Measurements from ENCODE around the gene FRMD4A. TPM values are rescaled to one million over a fixed set of nuclear protein-coding genes. Genes with fewer than 3 reads are reported as not detected.

The FRMD4A gene
- total RNA-seq, 1 experiment from 2014 or later, result 8.8 TPM

DNA sequence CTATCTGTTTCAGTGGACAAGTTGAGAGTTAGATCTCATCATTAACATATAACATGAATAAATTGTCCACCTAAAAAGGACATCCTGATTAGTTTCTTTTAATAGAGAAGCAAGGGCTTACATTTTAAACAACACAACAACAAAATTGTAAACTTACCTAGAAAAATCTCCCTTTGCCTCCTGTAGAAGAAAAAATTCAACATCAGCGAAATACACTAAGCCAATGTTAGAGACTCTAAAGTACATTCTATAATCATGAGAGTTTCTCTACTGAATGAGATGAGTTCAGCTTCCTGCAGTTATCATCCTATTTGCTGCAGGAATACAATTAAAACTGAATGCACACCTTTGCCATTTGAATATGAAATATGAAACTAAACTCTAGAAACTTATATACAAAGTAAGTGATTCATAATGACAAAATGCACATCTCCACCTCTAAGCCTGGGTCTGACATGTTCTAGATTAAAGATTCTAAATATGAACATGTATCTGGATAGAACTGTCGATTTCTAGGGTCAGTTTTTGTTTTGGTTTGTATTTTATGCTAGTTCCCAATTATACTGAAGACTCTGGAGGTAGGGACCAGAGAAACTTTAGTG is 569.1 kb downstream of the FRMD4A start:
- no peaks in the 10 kb centered on the region for H3K9me3 ChIP-seq
- H3K27me3 ChIP-seq, result no peaks in the 10 kb centered on the region
- DNase-seq, result no peak
- H3K4me3 ChIP-seq, result no peak overlapping the region
- no peaks in the 10 kb centered on the region for H3K36me3 ChIP-seq

DNA sequence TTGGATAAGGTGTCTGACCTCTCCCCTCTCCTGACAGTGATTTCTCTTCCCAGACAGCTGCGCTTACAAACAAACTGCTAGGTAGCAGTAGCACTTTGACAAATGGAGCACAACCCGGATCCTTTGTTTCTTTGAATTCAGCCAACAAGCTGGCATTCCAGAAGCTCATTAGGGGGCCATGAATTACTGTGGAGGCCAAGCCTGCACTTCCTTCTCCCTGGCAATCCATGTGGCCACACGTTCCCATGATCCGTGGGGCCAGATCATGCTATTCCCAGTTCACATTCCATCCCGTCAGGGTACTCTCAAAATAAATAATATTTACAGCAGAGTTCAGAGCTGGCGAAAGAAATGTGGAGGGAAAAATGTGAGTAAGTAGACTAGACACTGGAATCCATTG is 571.6 kb downstream of the FRMD4A start:
- no peak for DNase-seq
- H3K4me3 ChIP-seq, result no peak overlapping the region
- no peaks in the 10 kb centered on the region for H3K36me3 ChIP-seq
- H3K9me3 ChIP-seq, result no peaks in the 10 kb centered on the region
- H3K27me3 ChIP-seq, result no peaks in the 10 kb centered on the region

DNA sequence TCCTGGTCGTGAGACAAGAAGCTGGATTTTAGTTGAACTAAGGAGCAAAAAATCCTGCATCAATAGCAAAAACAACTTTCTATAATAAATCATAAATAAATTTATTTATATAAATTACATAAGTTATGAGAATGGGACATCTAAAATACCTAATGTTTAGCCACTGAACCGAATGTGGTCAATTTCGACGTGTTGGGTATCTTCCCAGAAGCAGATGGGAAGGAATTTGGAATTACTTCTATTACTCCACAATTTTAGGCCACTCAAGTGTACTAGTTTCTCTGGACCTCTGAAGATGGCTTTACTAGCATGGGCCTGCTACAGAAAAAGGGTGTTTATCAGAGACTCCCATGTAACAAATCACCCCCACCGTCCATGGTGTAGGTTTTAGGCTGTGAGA is 572.0 kb downstream of the FRMD4A start:
- no peak overlapping the region for H3K4me3 ChIP-seq
- no peaks in the 10 kb centered on the region for H3K36me3 ChIP-seq
- no peak for DNase-seq
- H3K9me3 ChIP-seq, result no peaks in the 10 kb centered on the region
- no peaks in the 10 kb centered on the region for H3K27me3 ChIP-seq

DNA sequence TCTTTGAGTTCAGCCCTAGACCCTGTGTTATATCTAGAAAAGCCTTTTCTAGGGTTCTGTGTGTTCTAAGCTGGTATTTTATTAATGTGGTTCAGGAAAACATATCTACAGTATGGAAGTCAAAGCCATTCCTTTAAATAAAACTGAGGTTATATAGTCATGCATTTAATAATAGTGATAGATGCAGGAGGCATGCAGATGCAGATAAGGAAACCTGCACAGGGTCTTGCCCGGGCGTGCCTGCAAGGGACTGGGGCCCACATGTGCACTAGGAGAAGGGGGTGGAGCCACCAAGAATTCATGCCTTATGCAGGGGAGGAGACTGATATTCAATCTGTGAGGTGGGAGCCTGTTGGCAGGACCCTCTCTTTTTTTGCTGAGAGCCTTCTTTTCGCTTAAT is 572.4 kb downstream of the FRMD4A start:
- Histone ChIP-seq H3K4me3 (no peak overlapping the region), H3K36me3 (no peaks in the 10 kb centered on the region), H3K27me3 (no peaks in the 10 kb centered on the region), H3K9me3 (no peaks in the 10 kb centered on the region)
- peak; percentile 21 for DNase-seq

DNA sequence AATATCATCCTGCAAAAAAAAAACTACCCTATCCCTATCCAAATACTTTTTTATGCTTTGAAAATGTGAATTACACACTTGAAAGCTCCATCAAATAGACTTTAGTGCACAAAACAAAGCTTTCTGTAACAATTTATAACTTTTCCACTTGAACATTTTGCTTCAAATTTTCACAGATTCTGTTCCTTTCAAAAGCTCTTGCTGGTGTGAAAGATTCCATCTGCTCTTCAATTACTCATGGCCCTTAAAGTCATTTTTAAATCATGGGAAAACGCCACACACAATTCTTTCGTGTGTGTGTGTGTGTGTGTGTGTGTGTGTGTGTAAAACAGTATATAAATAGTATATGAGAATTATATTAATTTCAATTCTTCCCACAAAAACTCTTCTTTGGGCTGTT is 576.4 kb downstream of the FRMD4A start:
- Histone ChIP-seq H3K9me3 (no peaks in the 10 kb centered on the region), H3K36me3 (no peaks in the 10 kb centered on the region), H3K27me3 (no peaks in the 10 kb centered on the region), H3K4me3 (no peak overlapping the region)
- DNase-seq, result no peak

DNA sequence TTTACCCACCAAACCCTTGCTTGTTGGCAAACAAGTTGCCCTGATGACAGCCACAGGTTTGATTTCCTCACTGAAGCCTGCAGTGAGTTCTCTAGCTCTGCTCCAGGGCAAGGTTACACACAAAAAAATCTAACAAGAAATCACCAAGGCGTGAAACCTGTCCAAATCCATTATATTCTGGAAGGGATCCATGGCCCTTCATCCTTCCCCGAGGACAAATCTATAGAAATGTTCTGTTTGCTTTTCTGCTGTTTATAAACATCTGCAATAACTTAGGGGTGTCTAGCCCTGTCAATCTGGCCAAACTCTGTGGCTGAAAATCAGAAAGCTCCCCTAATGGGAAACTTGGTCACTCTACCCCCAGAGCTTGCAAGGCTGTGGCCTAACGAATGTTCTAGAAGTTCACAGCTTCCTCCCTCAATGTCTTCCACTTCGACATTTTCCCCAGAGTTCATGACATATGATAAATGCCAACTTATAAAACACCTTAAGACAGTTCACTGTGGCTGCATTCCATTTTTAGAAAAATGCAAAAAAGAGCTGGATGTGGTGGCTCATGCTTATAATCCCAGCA is 579.4 kb downstream of the FRMD4A start:
- no peak for DNase-seq
- Histone ChIP-seq H3K27me3 (no peaks in the 10 kb centered on the region), H3K36me3 (no peaks in the 10 kb centered on the region), H3K4me3 (no peak overlapping the region), H3K9me3 (no peaks in the 10 kb centered on the region)

DNA sequence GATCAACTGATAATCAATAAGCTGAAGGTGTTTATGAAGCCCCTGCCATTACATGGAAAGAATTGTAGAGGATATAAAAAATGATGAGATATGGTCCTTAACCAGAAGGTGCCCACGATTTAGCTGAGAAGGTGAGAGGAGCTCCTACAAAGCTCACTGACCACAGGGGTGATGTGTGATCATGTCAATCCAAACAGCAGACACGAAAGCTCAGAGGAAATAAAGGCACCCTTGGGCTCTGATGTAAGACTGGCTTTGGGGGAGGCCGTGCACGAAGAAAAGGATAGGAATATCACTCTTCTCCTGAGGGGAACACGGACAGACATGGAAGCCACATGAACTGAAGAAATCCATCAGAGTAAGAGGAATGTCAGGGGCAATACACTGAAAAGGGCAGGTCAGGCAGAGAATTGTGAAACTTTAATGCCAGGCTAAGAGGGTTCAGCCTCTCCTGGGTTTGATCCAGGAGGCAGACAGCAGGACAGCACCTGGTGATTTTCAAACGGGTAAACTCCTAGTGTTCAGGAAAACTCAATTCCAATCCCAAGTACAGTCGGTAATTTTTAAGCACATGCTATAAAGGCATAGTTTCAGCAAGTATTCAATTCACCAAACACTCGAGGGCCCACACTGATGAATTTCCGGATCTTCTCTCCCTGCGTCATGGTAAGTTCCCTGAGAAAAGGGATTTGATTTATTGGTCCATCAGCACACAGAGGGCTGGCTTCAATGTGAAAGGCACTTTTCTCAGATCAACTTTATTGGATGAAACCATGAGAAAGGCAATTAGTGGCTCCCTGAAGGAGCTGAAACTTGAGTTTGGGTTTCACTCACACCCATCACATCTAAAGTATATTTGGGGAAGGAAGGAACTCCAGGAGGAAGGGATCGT is 580.2 kb downstream of the FRMD4A start:
- Histone ChIP-seq H3K9me3 (no peaks in the 10 kb centered on the region), H3K4me3 (no peak overlapping the region), H3K27me3 (no peaks in the 10 kb centered on the region), H3K36me3 (no peaks in the 10 kb centered on the region)
- DNase-seq, result no peak

DNA sequence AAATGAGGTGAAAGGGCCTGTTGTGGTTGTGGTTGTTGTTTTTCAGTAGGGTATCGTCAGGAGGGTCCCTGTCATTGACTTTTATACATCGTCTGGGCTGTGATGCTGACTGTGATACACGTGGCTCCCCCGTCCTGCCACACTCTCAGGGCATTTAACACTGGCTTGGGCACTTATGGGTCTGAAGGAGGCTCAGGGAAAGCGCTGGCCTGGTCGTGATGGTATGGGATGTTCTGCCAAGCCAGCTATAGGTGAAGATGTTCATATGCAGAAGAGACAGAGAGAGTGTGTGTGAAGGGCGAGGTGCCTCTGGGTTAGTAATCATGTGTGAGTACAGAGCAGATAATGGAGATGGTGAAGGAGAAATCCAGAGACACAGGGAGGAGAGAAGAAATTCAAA is 585.5 kb downstream of the FRMD4A start:
- Histone ChIP-seq H3K27me3 (no peaks in the 10 kb centered on the region), H3K9me3 (no peaks in the 10 kb centered on the region), H3K36me3 (no peaks in the 10 kb centered on the region), H3K4me3 (no peak overlapping the region)
- DNase-seq, result no peak

DNA sequence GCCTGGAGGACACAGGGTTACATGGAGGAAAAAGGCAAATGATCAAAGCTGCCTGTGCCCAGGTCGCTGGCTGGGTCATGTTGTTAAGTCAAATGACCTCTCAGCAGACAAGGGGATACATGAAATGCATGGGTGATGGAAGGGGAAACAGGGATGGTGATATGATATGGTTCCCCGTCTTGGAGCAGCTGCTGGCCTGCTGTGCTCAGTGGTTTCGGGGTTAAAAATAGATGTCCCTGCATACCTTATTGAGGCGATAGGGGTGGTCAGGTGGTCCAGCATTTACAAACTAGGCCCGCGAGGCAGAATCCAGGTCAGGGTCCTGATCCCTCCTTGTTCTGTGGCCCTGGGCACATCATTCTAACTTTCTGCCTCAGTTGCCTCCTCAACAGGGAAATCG is 586.8 kb downstream of the FRMD4A start:
- DNase-seq, result no peak
- Histone ChIP-seq H3K36me3 (no peaks in the 10 kb centered on the region), H3K27me3 (no peaks in the 10 kb centered on the region), H3K4me3 (no peak overlapping the region), H3K9me3 (no peaks in the 10 kb centered on the region)

DNA sequence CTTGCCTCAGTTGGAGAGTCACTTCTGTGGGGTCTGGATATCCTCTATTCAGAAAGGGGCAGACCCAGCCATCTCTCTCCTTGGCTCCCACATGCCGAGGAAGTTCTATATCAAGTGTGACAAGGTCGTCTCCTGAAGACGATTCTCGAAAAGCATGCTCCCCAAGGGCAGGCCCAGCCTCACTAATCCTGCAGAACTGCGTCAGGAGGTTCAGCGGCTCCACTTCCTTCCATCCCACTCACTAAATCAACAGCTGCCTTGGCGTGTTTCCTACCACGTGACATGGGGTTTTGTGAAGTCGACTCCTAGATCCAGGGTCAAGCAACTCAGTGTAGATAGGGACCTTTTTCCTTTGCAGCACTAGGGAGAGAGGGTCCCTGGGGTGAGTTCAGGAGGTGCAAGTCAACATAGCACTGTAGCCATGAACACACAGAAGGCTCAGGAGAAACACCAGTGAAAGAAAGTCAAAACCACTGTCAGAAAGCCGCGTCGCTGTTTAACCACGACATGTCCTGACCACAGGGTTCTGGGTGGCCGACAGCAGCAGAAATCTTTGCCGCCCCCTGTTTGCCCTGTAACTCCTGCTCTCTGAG is 587.5 kb downstream of the FRMD4A start:
- DNase-seq, result no peak
- H3K9me3 ChIP-seq, result no peaks in the 10 kb centered on the region

DNA sequence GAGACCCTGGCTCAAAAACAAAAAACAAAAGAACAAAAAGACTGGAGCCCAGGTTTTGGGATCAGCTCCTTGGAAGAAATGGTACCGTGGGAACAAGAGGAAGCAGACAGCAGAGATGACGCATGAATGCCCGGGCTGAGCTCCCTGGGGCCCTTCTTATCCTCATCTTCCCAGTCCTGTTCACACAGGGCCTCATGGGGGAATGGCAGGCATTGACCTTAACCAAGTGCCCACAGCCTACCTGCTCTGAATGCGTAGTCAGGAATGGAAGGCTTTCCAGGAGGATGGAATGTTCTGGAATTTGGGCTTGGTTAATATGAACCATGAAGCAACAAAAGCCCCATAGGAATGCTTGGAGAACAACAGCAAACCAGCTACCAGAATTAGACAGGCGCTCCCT is 589.3 kb downstream of the FRMD4A start:
- no peak overlapping the region for H3K4me3 ChIP-seq
- H3K27me3 ChIP-seq, result no peaks in the 10 kb centered on the region
- no peaks in the 10 kb centered on the region for H3K36me3 ChIP-seq
- DNase-seq, result no peak
- no peaks in the 10 kb centered on the region for H3K9me3 ChIP-seq

More for the DNA sequence above, 587.5 kb downstream of the FRMD4A start:
- Histone ChIP-seq H3K36me3 (no peaks in the 10 kb centered on the region), H3K27me3 (no peaks in the 10 kb centered on the region), H3K4me3 (no peak overlapping the region)

DNA sequence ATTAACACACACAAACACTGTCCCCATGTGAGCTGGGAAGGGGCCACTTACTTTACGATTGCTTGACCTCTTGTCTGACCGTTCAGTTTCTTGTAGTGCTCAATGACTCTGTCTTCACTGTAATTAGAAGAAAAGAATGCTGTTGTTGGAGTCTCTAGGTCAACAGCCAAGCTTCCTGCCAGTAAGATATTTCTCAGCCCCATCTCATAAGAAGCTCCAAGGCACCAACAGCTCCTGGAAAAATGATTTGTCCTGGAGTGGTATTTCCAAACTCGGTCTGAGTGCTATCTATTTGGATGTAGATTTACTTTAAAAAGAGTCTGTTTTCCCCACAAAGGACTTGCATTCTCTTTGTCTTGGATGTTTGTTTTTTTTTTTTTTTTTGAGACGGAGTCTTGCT is 590.3 kb downstream of the FRMD4A start:
- Histone ChIP-seq H3K4me3 (no peak overlapping the region), H3K9me3 (no peaks in the 10 kb centered on the region), H3K27me3 (no peaks in the 10 kb centered on the region), H3K36me3 (no peaks in the 10 kb centered on the region)
- DNase-seq, result no peak

DNA sequence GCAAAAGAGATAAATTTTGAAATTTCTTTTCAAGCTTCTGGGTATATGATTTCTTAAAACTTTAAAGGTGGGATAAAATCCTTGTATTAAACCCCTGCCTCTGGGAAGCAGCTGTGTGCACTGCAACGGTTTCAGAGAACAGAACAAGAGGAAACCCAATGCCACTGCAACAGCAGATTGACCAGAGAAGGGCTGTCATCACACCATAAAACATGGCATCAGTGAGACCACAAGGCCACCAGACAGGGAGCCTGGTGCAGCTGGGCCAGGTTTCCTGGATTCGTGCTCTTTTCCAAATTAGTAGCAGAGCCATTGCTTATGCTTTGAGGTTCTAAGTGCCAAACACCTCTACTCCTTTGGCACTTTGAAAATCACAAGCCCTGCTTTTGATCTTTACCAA is 591.5 kb downstream of the FRMD4A start:
- no peaks in the 10 kb centered on the region for H3K27me3 ChIP-seq
- no peaks in the 10 kb centered on the region for H3K9me3 ChIP-seq
- DNase-seq, result no peak
- H3K4me3 ChIP-seq, result no peak overlapping the region
- no peaks in the 10 kb centered on the region for H3K36me3 ChIP-seq

DNA sequence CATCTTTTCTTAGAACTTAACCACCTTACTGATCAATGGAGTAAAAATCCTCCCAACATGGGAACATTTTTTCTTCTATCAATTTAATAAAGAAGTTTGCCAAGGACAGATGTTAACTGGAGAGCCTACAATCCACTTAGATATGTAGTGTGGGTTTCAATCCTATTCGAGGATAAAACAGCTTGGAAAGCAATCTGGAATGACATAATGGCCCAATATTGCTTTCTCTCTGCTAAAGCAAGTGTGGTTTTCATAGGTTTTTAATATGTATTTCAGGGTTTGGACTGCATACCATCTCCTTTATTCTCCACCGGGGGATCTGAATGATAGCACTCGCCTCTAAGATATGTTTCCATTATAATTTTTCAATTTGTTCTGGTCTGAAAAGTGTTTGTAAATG is 594.2 kb downstream of the FRMD4A start:
- Histone ChIP-seq H3K27me3 (no peaks in the 10 kb centered on the region), H3K36me3 (no peaks in the 10 kb centered on the region), H3K9me3 (no peaks in the 10 kb centered on the region), H3K4me3 (no peak overlapping the region)
- DNase-seq, result no peak

DNA sequence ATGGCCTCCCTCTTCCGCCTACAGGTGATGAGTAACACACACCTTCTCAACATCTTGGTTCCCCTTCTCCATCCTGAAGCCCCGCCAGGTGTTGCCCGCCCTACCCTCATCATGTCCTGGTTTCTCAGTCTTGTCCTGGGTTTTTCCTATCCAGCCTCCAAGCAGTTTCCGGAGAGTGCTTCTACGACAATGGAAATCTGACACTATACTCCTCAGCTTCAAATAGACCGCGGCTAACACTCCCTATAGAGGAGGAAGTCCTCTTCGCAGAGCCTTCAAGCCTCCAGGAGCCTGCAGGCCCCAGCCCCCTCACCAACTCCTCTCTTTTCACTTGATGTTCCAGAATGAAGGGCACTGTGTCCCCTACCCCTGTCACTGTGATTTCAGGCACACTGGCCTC is 596.6 kb downstream of the FRMD4A start:
- no peaks in the 10 kb centered on the region for H3K36me3 ChIP-seq
- DNase-seq, result no peak
- H3K9me3 ChIP-seq, result no peaks in the 10 kb centered on the region
- H3K4me3 ChIP-seq, result no peak overlapping the region
- H3K27me3 ChIP-seq, result no peaks in the 10 kb centered on the region

DNA sequence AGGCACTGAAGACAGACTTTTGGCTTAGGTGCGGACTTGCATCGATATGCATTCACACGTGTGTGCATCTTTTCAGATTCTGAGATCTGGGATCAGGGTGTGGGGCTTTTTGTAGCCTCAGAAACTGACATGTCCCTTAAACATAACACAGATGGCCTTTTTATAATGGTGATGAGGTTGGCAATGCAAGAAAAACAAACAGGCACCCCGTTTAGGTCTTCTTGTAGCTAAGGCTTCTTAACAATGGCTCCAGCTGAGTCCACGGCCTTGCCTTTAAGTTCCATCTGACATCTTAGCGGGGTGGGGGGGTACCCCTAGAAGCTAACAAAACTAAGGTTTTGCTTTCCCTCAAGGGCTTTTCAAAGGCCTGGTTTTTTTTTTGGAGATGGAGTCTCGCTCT is 597.7 kb downstream of the FRMD4A start:
- Histone ChIP-seq H3K9me3 (no peaks in the 10 kb centered on the region), H3K27me3 (no peaks in the 10 kb centered on the region), H3K4me3 (no peak overlapping the region), H3K36me3 (no peaks in the 10 kb centered on the region)
- DNase-seq, result no peak

DNA sequence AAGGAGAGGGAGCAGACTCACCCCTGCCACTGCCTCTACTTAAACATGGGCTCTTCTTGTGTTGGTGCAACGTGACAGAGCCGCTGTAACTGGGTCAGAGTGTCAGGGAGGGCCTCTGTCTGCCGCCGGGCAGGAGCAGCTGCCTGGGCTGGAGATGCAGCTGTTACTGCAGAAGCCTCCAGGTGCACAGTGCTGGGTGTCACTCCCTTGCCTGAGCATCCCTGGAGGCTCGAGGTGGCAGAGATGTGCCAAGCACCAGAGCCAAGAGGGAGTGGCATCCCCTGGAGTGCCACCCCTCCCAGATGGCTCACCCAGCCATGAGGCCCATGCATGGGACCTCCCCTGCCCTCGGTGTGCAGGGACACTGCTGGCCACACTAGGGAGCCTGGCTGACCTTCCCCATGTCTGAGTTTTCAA is 598.3 kb downstream of the FRMD4A start:
- Histone ChIP-seq H3K4me3 (no peak overlapping the region), H3K36me3 (no peaks in the 10 kb centered on the region), H3K27me3 (no peaks in the 10 kb centered on the region), H3K9me3 (no peaks in the 10 kb centered on the region)
- DNase-seq, result no peak
